Dendritic cell treated with granulocyte-macrophage colony-stimulating factor and Interleukin-4, amounts not matched to agents 40 ng/mL and 50 ng/mL, for 4 days (primary cell): ENCODE results near the gene PHC2.

Experiments
- H3K27ac Mint-ChIP-seq: one replicate; pipeline ENCODE4 v1.8.0; 2022; ENCODE audit warnings: mild to moderate bottlenecking, mixed read lengths
- H3K27me3 Mint-ChIP-seq: one replicate; pipeline ENCODE4 v1.8.0; 2022; ENCODE audit warnings: mild to moderate bottlenecking, mixed read lengths
- H3K36me3 Mint-ChIP-seq: one replicate; pipeline ENCODE4 v1.8.0; 2022; ENCODE audit warnings: low read depth, mixed read lengths
- H3K4me1 Mint-ChIP-seq: one replicate; pipeline ENCODE4 v1.8.0; 2022; ENCODE audit warnings: low read depth, mixed read lengths
- H3K4me3 Mint-ChIP-seq: one replicate; pipeline ENCODE4 v1.8.0; 2022; ENCODE audit warnings: mild to moderate bottlenecking, moderate library complexity, mixed read lengths
- H3K9me3 Mint-ChIP-seq: one replicate; pipeline ENCODE4 v1.8.0; 2022; ENCODE audit warnings: mixed read lengths
- intact Hi-C: fragments of 100-400 bp; cut with micrococcal nuclease; formaldehyde crosslinking; loops from one replicate; pipeline ENCODE4 v1.15.0; 2022

The PHC2 gene

GRCh38 chr1:33277488-33278084 is 153.3 kb downstream of the PHC2 start:
- intact Hi-C loops = no loop called here
- peaks cover 93% of the 10 kb centered on the region for H3K36me3 Mint-ChIP-seq

GRCh38 chr1:33276573-33277298 is 154.2 kb downstream of the PHC2 start:
- Mint-ChIP-seq H3K4me1 (peaks cover 4% of the 10 kb centered on the region), H3K9me3 (no peaks in the 10 kb centered on the region), H3K36me3 (peaks cover 92% of the 10 kb centered on the region), H3K27ac (no peak overlapping the region), H3K27me3 (no peaks in the 10 kb centered on the region), H3K4me3 (no peak overlapping the region)
- intact Hi-C loops = no loop called here

More at GRCh38 chr1:33277488-33278084, 153.3 kb downstream of the PHC2 start:
- no peak overlapping the region for H3K4me3 Mint-ChIP-seq
- H3K4me1 Mint-ChIP-seq = peaks cover 2% of the 10 kb centered on the region
- no peaks in the 10 kb centered on the region for H3K27me3 Mint-ChIP-seq
- no peak overlapping the region for H3K27ac Mint-ChIP-seq
- no peaks in the 10 kb centered on the region for H3K9me3 Mint-ChIP-seq

- intact Hi-C loops = no loop called here
- Mint-ChIP-seq H3K9me3 (no peaks in the 10 kb centered on the region), H3K27ac (no peak overlapping the region), H3K36me3 (peaks cover 92% of the 10 kb centered on the region), H3K4me1 (peaks cover 8% of the 10 kb centered on the region), H3K4me3 (no peak overlapping the region), H3K27me3 (no peaks in the 10 kb centered on the region)
These were observed 155.0 kb downstream of the PHC2 start for GRCh38 chr1:33275706-33276572.

GRCh38 chr1:33275195-33275594 is 155.7 kb downstream of the PHC2 start:
- no peak overlapping the region for H3K4me3 Mint-ChIP-seq
- intact Hi-C loops = no loop called here
- peaks cover 92% of the 10 kb centered on the region for H3K36me3 Mint-ChIP-seq
- H3K27ac Mint-ChIP-seq = no peak overlapping the region
- no peaks in the 10 kb centered on the region for H3K27me3 Mint-ChIP-seq
- H3K4me1 Mint-ChIP-seq = peaks cover 8% of the 10 kb centered on the region
- no peaks in the 10 kb centered on the region for H3K9me3 Mint-ChIP-seq

GRCh38 chr1:33274446-33274845 is 156.4 kb downstream of the PHC2 start:
- Mint-ChIP-seq H3K4me1 (peaks cover 8% of the 10 kb centered on the region), H3K27me3 (no peaks in the 10 kb centered on the region), H3K36me3 (peaks cover 92% of the 10 kb centered on the region), H3K4me3 (no peak overlapping the region), H3K9me3 (no peaks in the 10 kb centered on the region), H3K27ac (no peak overlapping the region)
- intact Hi-C loops = no loop called here

GRCh38 chr1:33273961-33274371 is 156.9 kb downstream of the PHC2 start:
- Mint-ChIP-seq H3K27ac (no peak overlapping the region), H3K36me3 (peaks cover 92% of the 10 kb centered on the region), H3K4me1 (peaks cover 8% of the 10 kb centered on the region), H3K4me3 (no peak overlapping the region), H3K9me3 (no peaks in the 10 kb centered on the region), H3K27me3 (no peaks in the 10 kb centered on the region)
- intact Hi-C loops = no loop called here
